Epithelial cell of esophagus (primary cell): ENCODE results near the gene SRGAP3.

Source experiments
- DNase-seq: peaks from one replicate; pipeline ENCODE4 v3.0.0; 2010; ENCODE audit warnings: low read depth
- H3K4me3 ChIP-seq: 2 replicates; pipeline ENCODE4 v1.5.1; 2011; ENCODE audit warnings: mild to moderate bottlenecking, low read length, control low read depth
- CTCF ChIP-seq: IDR thresholded peaks from 2 replicates; pipeline ENCODE4 v1.5.1; 2011; ENCODE audit warnings: low read depth, mild to moderate bottlenecking, low read length, control low read depth, inconsistent platforms; ENCODE audit not compliant: insufficient read depth; ENCODE audit errors: missing control alignments

The SRGAP3 gene

DNA sequence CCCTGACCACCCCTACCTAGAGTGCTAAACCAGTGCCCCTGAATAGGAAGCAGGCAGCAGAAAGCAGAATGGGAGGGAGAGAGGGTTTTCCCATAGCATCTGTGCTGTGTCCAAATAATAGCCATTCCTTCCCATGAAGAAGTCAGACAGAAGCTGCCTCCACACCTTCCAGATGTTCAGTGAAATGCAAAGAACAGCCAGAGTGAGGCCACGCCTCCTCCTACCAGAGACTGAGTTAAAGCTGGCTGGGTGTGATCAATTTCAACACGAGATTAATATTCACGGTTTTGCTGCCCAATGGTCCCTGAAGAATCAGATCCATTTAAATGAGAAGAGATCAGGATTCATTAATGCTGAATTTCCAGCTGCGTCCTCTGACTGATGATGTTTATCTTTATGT is 111.8 kb downstream of the SRGAP3 start:
- H3K4me3 ChIP-seq, result no peak overlapping the region
- DNase-seq, result no peak
- no peak for TF ChIP-seq CTCF

DNA sequence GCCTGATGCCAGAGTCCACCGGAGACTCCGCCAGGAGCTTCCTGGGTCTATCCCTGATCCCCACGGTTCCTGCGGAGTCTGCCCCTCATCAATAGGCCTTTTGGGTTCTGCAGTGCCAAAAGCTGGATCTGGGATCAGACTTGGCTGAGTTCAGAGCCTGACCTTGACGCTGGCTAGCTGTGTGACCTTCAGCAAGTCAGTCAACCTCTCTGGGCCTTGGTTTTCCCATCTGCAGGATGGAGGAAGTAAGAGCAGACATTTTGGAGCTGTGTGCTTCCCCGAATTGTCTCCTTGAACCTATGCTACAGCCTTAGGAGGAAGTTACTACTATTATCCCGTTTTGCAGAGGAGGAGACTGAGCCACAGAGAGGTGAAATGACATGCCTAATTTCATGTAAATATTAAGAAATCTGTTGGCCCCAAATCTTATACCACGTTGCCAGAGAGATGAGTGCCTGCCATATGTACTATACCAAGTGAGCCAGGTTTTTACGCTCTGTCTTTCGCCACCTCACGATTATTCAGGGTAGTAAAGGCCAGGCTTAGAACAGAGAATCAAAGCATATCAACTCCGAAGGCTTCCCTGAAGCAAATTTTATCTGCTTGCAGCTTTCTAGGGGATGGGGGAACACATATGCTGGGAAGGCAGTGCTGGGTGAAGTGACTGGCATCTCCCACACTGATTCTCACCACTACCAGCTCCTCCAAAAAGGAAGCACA is 112.5 kb downstream of the SRGAP3 start:
- TF ChIP-seq CTCF, result no peak
- DNase-seq, result no peak
- no peak overlapping the region for H3K4me3 ChIP-seq

DNA sequence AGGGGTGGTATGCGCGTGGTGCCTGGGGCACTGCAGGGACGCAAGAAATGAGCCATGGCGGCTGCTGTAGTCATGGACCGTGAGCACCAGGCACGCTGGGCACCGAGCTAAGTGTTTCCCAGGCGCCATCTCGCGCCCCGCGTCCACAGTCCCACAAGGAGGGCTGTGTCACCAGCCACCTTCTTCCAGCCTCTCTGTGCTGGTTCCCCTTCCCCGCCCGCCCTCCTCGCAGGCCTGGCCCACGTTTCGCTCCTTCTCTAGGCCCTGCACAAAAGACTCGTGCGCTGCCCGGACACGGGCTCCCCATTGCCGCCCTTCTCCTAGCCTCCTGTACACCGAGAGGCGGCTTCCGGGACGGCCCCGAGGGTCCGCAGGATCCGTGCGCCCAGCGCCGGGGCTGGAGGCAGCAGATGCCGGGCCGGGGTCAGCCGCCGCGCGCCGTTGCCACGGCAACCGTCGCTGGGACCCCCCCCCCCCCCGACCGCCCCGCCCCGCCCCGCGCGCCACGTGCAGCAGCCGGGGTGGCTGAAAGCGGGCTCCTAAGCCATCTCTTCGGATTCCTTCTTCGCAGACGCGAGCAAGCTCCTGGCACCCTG is 113.4 kb downstream of the SRGAP3 start:
- no peak for DNase-seq
- H3K4me3 ChIP-seq, result no peak overlapping the region
- no peak for TF ChIP-seq CTCF

DNA sequence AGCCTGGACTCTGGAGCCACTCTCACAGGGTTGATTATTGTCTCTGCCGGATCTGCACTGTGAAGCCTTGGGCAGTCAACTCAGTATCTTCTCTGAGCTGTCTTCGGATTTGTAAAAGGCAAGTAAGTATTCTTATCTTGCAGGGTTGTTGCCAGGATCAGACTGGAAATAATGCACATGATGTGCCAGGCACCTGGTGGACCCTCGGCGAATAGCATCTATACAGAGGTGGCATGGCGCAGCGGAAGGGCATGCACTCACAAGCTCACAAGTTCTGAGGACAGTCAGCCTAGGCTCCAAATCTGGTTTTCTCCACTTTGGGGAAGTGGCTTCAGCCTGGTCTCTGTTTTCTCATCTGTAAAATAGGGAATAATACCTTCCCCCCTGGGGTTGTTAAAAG is 113.9 kb downstream of the SRGAP3 start:
- H3K4me3 ChIP-seq, result no peak overlapping the region
- DNase-seq, result no peak
- no peak for TF ChIP-seq CTCF

DNA sequence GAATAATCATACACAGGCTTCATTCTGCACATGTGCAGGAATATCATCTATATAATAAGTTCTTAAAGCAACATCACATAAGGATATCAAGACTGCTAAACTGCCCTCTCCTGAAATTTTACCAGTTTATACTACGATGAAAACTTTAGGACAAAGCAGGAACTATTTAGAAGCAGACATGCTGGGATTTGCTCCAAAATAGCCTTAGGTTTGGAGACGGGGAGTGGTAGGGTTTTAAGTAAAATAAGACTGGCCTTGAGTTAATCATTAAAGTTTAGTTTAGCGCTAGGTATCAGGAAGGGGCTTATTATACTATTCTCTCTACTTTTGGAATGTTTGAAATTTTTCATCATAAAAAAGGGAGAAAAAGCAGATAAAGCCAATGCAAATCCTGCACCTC is 115.8 kb downstream of the SRGAP3 start:
- H3K4me3 ChIP-seq, result no peak overlapping the region
- DNase-seq, result no peak
- TF ChIP-seq CTCF, result no peak

DNA sequence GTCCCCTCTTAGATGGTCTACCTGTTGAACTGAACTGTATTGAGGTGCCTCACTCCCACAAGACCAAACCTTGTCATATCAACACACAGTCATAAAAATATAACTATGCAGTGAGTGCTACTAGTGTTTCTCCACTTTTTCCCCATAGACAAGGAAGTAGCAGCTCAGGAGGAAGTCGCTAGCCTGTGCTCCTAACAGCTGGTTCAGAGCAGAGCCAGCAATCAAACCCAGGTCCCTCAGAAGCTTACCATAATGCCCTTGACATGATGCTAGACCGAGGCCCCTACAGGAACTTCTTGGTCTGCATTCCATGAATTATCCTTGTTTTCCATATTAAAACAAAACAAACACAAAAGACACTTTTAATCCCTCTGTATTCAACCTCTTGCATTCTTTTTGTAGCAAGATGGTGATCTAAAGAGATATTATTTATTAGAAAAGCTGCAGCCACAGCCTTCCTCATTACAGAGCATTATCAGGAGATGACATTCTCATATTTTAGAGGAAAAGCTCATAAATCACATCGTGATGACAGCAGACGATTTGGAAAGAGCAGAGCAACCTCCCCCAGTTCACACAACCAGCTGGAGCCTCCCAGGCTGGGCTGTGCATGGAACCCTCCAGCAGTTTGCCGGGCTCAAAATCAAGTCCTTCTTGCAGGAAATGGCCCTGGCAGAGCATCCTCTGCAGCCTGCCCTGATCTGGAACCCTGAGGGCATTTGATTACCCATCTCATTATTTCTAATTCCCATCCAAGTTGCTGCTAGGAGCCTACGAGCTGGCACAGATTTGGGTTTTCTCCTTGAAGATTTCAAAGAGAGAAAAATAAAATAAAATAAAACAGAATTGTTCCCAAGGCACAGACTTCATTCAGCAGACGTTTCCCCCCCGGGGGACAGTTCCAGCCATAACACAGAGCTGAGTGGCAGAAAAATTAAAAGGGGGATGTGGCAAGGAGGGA is 118.8 kb downstream of the SRGAP3 start:
- DNase-seq, result no peak

More for the DNA sequence above, 118.8 kb downstream of the SRGAP3 start:
- no peak for TF ChIP-seq CTCF
- H3K4me3 ChIP-seq, result no peak overlapping the region
